Sigmoid colon (tissue), 7 donors: ENCODE results near the gene BORCS5. TPM values are rescaled to one million over a fixed set of nuclear protein-coding genes. Genes with fewer than 3 reads are reported as not detected.
"Not testable (repeated sequence)": the region's sequence is repeated elsewhere in the genome, so short reads cannot be mapped to it uniquely, and the experiment has no call there.

Experiments used
- DNase-seq: peaks from one replicate; pipeline ENCODE4 v3.0.0-alpha.2; 2019
- H3K27ac ChIP-seq, 4 donors: fragments of 200-600 bp; sonication (generic); one replicate each; pipeline ENCODE4 v1.5.1; 2016 to 2019; ENCODE audit warnings: mild to moderate bottlenecking in 1 of 4
- H3K27me3 ChIP-seq, 3 donors: fragments of 200-600 bp; sonication (generic); one replicate each; pipeline ENCODE4 v1.5.1; 2019; ENCODE audit warnings: mild to moderate bottlenecking in 1 of 3
- H3K36me3 ChIP-seq, 4 donors: fragments of 200-600 bp; sonication (generic); one replicate each; pipeline ENCODE4 v1.5.1; 2016 to 2019
- H3K4me1 ChIP-seq, 4 donors: fragments of 200-600 bp; sonication (generic); one replicate each; pipeline ENCODE4 v1.5.1; 2017 to 2019
- H3K4me3 ChIP-seq, 4 donors: fragments of 200-600 bp; sonication (generic); one replicate each; pipeline ENCODE4 v1.5.1; 2017 to 2019; ENCODE audit warnings: mild to moderate bottlenecking in 2 of 4, moderate library complexity in 1 of 4
- H3K9me3 ChIP-seq, 4 donors: fragments of 200-600 bp in 3 of 4; sonication (generic) in 3 of 4; one replicate each; pipeline versions ENCODE4 v1.5.1 to v1.6.1; 2013 to 2019
- EP300 ChIP-seq, 4 donors: sonication (generic); formaldehyde crosslinking; IDR thresholded peaks; one replicate each; pipeline ENCODE4 v1.6.1; 2017; ENCODE audit warnings: antibody characterized with exemption in 4 of 4
- POLR2A ChIP-seq, 2 donors: fragments of 450-650 bp; IDR thresholded peaks; one replicate each; pipeline ENCODE4 v1.6.1; 2016; ENCODE audit warnings: antibody characterized with exemption in 2 of 2, mild to moderate bottlenecking in 2 of 2, moderate library complexity in 2 of 2
- POLR2AphosphoS5 ChIP-seq, 4 donors: sonication (generic); formaldehyde crosslinking; IDR thresholded peaks; one replicate each; pipeline ENCODE4 v1.6.1; 2017; ENCODE audit warnings: antibody characterized with exemption in 4 of 4
- WGBS, 2 donors: extraction: QIAGEN DNeasy Blood & Tissue Kit; methylation state at CpG; one replicate each; pipeline ENCODE4 v1.1.7; 2013; 5-methylcytosine and 5-hydroxymethylcytosine counted together
- intact Hi-C: fragments of 100-400 bp; cut with DNase I; formaldehyde crosslinking; loops from one replicate; pipeline ENCODE4 v1.15.1; 2023
- polyA plus RNA-seq, 3 donors: library from polyadenylated mRNA; stranded (reverse); fragments of 200-250 nt; gene quantifications; one replicate each; pipeline ENCODE4 v1.2.3, GENCODE V29; 2013
- total RNA-seq, 4 donors: library from RNA; depleted of rRNA; stranded (reverse); fragments of >200 nt; gene quantifications; one replicate each; pipeline ENCODE4 v1.1.0, GENCODE V29; 2016
- TF ChIP-seq, protein P1 (sequence below), 4 experiments: fragments of 450-650 bp in 3 of 4; fragments of 200-600 bp in 1 of 4; IDR thresholded peaks; one replicate each; pipeline ENCODE4 v1.5.1; 2016 to 2019; ENCODE audit warnings: antibody characterized with exemption in 4 of 4, mild to moderate bottlenecking in 3 of 4, moderate library complexity in 2 of 4
- donor health status: healthy with polysubstance abuse.
- donor health status: Bipolar disorder and iron deficiency.
- donor health status: healthy.

Gene BORCS5
- total RNA-seq (10 to 100 TPM in 3 of 4 donors, 1 to 10 TPM in 1; 7.1 to 25.3 (median 14.0) TPM), polyA plus RNA-seq (1 to 10 TPM; 3.7 to 7.0 (median 6.0) TPM)

DNA sequence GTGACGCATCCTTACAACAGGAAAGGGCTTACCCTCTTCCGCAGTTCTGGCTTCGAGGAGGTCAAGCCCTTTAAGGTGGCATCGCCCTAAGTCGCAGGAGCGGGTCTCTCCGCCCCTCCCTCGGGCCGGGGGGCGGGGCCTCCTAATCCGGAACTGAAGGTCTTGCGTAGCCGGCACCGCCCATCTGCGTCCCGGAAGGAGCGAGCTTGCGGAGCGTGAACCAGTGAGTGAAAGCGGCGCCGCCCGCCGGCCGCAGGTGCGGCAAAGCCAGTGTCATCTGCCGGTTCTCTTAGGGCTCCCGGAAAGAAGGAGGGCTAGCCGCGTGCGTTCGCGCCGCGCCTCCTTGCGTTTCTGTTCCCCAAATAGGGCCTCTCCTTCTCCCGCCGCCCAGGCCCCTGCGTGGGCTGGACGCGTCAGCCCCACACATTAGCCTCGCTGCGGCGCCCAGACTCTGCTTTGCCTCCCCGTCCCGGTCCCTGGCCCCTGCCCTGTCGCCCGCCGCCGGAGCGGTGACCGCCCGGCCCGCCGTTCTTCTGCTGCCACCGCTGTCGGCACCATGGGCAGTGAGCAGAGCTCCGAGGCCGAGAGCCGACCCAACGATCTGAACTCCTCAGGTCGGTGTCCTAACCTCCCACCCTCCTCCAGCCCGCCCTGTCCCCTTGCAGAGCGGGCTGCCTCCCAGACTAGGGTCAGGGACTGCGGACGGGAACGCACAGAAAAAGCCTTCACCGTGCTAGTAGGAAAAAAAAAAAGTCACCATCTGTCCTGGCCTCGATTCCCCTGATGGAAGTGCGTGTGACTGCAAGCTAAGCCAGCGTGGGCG is at the start of gene BORCS5:
Gene BORCS5 (plus strand): TSS at position 183 of the 823 bp plus-strand sequence. CDS start 374 bp downstream, at position 557.
- peak within 1 kb of the TSS; percentile 97 to 100 (median 98) for H3K27ac ChIP-seq
- H3K4me3 ChIP-seq, result peak within 1 kb of the TSS; percentile 82 to 99 (median 93)
- WGBS, 2 donors, result 0% methylated on average over 72 of the region's 72 CpGs
- TF ChIP-seq, protein P1, sequence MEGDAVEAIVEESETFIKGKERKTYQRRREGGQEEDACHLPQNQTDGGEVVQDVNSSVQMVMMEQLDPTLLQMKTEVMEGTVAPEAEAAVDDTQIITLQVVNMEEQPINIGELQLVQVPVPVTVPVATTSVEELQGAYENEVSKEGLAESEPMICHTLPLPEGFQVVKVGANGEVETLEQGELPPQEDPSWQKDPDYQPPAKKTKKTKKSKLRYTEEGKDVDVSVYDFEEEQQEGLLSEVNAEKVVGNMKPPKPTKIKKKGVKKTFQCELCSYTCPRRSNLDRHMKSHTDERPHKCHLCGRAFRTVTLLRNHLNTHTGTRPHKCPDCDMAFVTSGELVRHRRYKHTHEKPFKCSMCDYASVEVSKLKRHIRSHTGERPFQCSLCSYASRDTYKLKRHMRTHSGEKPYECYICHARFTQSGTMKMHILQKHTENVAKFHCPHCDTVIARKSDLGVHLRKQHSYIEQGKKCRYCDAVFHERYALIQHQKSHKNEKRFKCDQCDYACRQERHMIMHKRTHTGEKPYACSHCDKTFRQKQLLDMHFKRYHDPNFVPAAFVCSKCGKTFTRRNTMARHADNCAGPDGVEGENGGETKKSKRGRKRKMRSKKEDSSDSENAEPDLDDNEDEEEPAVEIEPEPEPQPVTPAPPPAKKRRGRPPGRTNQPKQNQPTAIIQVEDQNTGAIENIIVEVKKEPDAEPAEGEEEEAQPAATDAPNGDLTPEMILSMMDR (IDR thresholded peaks at IDR 0.05), result peak in 1 of 4 experiments; percentile 8
- peak; percentile 98 to 100 (median 98) for TF ChIP-seq POLR2AphosphoS5 (IDR thresholded peaks at IDR 0.05)
- TF ChIP-seq POLR2A (IDR thresholded peaks at IDR 0.05), result peak; percentile 95 to 98
- TF ChIP-seq EP300 (IDR thresholded peaks at IDR 0.05), result peak in 1 of 4 donors; percentile 62
- peak; percentile 98 for DNase-seq
- no peaks in the 10 kb centered on the region for H3K27me3 ChIP-seq
- intact Hi-C loops, result loop anchor here (5.0 kb wide), 2 partner anchors 205 to 360 kb away; partner anchors contain the start of genes CDKN1B and DUSP16
- no peaks in the 10 kb centered on the region for H3K9me3 ChIP-seq
- peaks cover 0 to 19% (median 11%) of the 10 kb centered on the region in 4 donors for H3K4me1 ChIP-seq
- H3K36me3 ChIP-seq, result peaks cover 0 to 7% (median 0%) of the 10 kb centered on the region in 4 donors

DNA sequence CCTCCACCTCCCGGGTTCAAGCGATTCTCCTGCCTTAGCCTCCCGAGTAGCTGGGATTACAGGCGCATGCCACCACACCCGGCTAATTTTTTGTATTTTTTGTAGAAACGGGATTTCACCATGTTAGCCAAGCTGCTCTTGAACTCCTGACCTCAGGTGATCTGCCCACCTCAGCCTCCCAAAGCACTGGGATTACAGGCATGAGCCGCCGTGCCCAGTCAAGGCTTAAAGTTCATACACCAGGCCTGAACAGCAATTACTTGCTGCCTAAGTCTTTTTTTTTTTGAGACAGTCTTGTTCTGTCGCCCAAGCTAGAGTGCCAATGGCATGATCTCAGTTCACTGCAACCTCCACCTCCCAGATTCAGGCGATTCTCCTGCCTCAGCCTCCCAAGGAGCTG is 46.2 kb upstream of the BORCS5 start:
- H3K9me3 ChIP-seq, H3K27ac ChIP-seq, H3K4me3 ChIP-seq, H3K36me3 ChIP-seq, H3K4me1 ChIP-seq, intact Hi-C loops, DNase-seq, H3K27me3 ChIP-seq: not testable (repeated sequence)
- 83 to 91% methylated on average over 10 of the region's 10 CpGs for WGBS, 2 donors

DNA sequence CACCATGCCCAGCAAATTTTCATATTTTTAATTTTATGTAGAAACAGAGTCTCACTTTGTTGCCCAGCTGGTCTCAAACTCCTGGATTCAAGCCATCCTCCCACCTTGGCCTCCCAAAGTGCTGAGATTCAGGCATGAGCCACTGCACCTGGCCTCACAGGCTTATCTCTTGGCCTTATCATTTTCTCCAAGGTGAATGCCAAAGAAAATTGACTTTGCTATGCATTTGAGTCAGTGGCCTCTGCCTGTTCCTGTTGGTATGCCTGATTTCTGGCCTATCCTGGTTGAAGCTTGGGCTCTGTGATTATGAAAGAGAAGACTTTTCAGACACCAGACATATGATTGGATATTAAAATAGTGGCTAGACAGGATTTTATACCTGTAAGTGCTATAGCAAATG is 41.0 kb upstream of the BORCS5 start:
- Histone ChIP-seq H3K36me3 (no peaks in the 10 kb centered on the region), H3K27ac (no peak overlapping the region), H3K9me3 (no peaks in the 10 kb centered on the region), H3K27me3 (no peaks in the 10 kb centered on the region), H3K4me3 (no peak overlapping the region), H3K4me1 (peaks cover 0 to 18% (median 15%) of the 10 kb centered on the region in 4 donors)
- intact Hi-C loops, result no loop called here
- TF ChIP-seq EP300 (IDR thresholded peaks at IDR 0.05), result no peak
- TF ChIP-seq POLR2A (IDR thresholded peaks at IDR 0.05), result no peak
- TF ChIP-seq, protein P1 (IDR thresholded peaks at IDR 0.05), result no peak
- TF ChIP-seq POLR2AphosphoS5 (IDR thresholded peaks at IDR 0.05), result no peak
- DNase-seq, result no peak

DNA sequence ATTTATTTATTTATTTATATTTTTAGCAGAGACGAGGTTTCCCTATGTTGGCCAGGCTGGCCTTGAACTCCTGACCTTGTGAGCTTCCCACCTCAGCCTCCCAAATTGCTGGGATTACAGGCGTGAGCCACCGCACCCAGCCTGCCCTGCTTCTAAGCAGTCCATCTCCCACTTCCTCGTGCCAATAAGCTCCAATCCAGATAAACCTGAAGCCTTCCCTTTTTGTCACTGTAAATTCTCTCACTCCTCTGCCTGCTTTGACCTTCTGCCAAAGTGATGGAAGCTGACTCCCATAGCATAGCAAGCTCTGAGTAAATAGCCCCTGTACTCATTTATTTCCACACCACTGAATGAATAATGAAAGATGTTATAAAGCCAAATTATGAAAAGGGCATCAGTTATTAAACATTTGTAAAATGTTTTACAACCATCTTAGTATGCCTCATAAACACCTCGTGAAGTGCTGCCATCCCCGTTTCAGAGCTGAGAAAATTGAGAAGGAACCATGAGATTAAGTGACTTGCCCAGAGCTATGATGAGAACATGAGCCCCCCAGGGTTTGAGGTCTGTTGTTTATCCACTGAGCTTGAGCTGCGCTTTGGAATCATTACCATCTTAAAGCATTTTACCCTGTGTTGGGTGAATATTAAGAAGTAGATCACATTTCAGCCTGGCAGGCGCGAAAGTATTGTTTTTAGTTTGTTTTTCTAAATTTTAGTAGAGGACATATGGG is 37.3 kb upstream of the BORCS5 start:
- Histone ChIP-seq H3K27ac (peak overlapping the region; percentile 47 to 60 (median 56)), H3K4me1 (peaks cover 0 to 21% (median 16%) of the 10 kb centered on the region in 4 donors), H3K9me3 (no peaks in the 10 kb centered on the region), H3K27me3 (no peaks in the 10 kb centered on the region), H3K36me3 (no peaks in the 10 kb centered on the region), H3K4me3 (peak overlapping the region in 3 of 4 donors; percentile 22 to 30 (median 24))
- peak; percentile 55 for DNase-seq
- intact Hi-C loops, result loop anchor here (10.0 kb wide), 1 partner anchor 155 kb away; no protein-coding TSS in a partner anchor
- TF ChIP-seq EP300 (IDR thresholded peaks at IDR 0.05), result no peak
- TF ChIP-seq POLR2AphosphoS5 (IDR thresholded peaks at IDR 0.05), result no peak
- TF ChIP-seq, protein P1 (IDR thresholded peaks at IDR 0.05), result no peak
- TF ChIP-seq POLR2A (IDR thresholded peaks at IDR 0.05), result no peak
- WGBS, 2 donors, result 14 to 60% methylated on average over 9 of the region's 9 CpGs

DNA sequence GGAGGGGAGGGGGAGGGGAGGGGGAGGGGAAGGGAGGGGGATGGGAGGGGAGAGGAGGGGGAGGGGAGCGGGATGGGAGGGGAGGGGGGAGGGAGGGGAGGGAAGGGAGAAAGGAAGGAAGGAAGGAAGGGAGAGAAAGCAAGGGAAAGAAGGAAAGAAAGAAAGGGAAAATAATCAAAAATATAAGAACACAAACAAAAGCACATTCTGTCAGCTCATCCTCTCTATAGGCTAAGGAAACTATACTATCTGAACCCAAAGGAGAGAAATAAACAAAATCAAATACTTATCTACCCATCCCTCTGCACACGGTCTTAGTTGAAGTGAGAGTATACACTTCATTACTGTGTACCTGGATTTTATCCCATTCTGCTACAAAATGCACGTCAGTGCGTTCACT is 33.8 kb upstream of the BORCS5 start:
- Histone ChIP-seq H3K4me1 (peaks cover 0 to 21% (median 16%) of the 10 kb centered on the region in 4 donors), H3K36me3 (no peaks in the 10 kb centered on the region), H3K4me3 (no peak overlapping the region), H3K9me3 (no peaks in the 10 kb centered on the region), H3K27me3 (no peaks in the 10 kb centered on the region), H3K27ac (no peak overlapping the region)
- DNase-seq, result no peak
- TF ChIP-seq POLR2AphosphoS5 (IDR thresholded peaks at IDR 0.05), result no peak
- no peak for TF ChIP-seq EP300 (IDR thresholded peaks at IDR 0.05)
- TF ChIP-seq POLR2A (IDR thresholded peaks at IDR 0.05), result no peak
- TF ChIP-seq, protein P1 (IDR thresholded peaks at IDR 0.05), result no peak
- WGBS, 2 donors, result 63 to 77% methylated on average over 3 to 4 of the region's 4 CpGs
- intact Hi-C loops, result loop anchor here (10.0 kb wide), 1 partner anchor 158 kb away; no protein-coding TSS in a partner anchor
